BLaER1 treated with 17β-estradiol and CSF1 and Interleukin-3, amounts not matched to agents 10 nM and 100 nM (cell line): ENCODE data around the gene DCAF6.

Source experiments
- H3K27ac ChIP-seq, 11 experiments: shearing (Covaris generic); formaldehyde crosslinking; 2 replicates each; pipeline ENCODE4 v1.8.1; 2022
- H3K27me3 ChIP-seq, 11 experiments: shearing (Covaris generic); formaldehyde crosslinking; 2 replicates each; pipeline ENCODE4 v1.8.1; 2022
- H3K36me3 ChIP-seq, 11 experiments: shearing (Covaris generic); formaldehyde crosslinking; 2 replicates each; pipeline ENCODE4 v1.8.1; 2022
- H3K4me1 ChIP-seq, 10 experiments: shearing (Covaris generic); formaldehyde crosslinking; 2 replicates each; pipeline ENCODE4 v1.8.1; 2022
- H3K4me2 ChIP-seq, 11 experiments: shearing (Covaris generic); formaldehyde crosslinking; 2 replicates each; pipeline ENCODE4 v1.8.1; 2022
- H3K4me3 ChIP-seq, 10 experiments: shearing (Covaris generic); formaldehyde crosslinking; 2 replicates each; pipeline ENCODE4 v1.8.1; 2022
- H3K9ac ChIP-seq, 11 experiments: shearing (Covaris generic); formaldehyde crosslinking; 2 replicates each; pipeline ENCODE4 v1.8.1; 2022
- H3K9me3 ChIP-seq, 11 experiments: shearing (Covaris generic); formaldehyde crosslinking; replicated peaks in 1 of 11; 2 replicates each; pipeline ENCODE4 v1.8.1; 2022
- H4K20me1 ChIP-seq, 11 experiments: shearing (Covaris generic); formaldehyde crosslinking; 2 replicates each; pipeline ENCODE4 v1.8.1; 2022
- Cebpa-rat ChIP-seq, 11 experiments: shearing (Covaris generic); IDR thresholded peaks; 2 replicates each; pipeline ENCODE4 v1.8.1; 2022

Gene DCAF6

GRCh38 chr1:167968569-167968968, 32.1 kb downstream of the DCAF6 start:
- no peak overlapping the region for H3K9ac ChIP-seq
- TF ChIP-seq Cebpa-rat (IDR thresholded peaks at IDR 0.05): no peak
- no peaks in the 10 kb centered on the region for H3K27me3 ChIP-seq
- H3K4me1 ChIP-seq: peaks cover 0 to 6% (median 0%) of the 10 kb centered on the region in 10 experiments; a peak in 5 of 20 replicates
- peaks cover 27 to 87% (median 45%) of the 10 kb centered on the region in 11 experiments for H3K36me3 ChIP-seq
- H3K27ac ChIP-seq: no peak overlapping the region
- H3K4me2 ChIP-seq: no peak overlapping the region
- peaks cover 0 to 40% (median 0%) of the 10 kb centered on the region in 11 experiments; a peak in 3 of 22 replicates for H4K20me1 ChIP-seq
- peaks cover 0 to 8% (median 0%) of the 10 kb centered on the region in 11 experiments; a peak in 4 of 22 replicates for H3K9me3 ChIP-seq
- no peak overlapping the region for H3K4me3 ChIP-seq

DNA sequence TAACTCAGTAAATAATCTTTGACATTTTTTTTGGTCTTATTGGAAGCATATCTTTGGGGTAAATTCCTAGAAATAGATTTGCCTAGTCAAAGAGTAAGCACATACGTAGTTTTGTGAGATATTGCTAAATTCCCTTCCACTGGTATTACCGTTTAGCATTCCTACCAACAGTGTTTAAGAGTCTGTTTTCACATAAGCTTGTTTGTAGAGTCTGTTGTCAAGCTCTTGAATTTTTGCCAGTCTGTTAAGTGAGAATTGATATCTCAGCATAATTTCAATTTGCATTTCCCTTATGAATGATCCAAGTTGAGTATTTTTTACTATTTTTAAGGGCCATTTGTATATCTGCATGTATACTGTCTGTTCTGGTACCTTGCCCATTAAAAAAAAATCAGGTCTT, 37.3 kb downstream of the DCAF6 start:
- Histone ChIP-seq H3K9me3 (peaks cover 0 to 4% (median 0%) of the 10 kb centered on the region in 11 experiments; a peak in 2 of 22 replicates), H3K27me3 (no peaks in the 10 kb centered on the region), H3K27ac (no peak overlapping the region), H3K9ac (no peak overlapping the region), H3K4me3 (no peak overlapping the region), H3K4me1 (no peaks in the 10 kb centered on the region), H4K20me1 (peaks cover 0 to 29% (median 0%) of the 10 kb centered on the region in 11 experiments; a peak in 4 of 22 replicates), H3K36me3 (peaks cover 41 to 86% (median 57%) of the 10 kb centered on the region in 11 experiments), H3K4me2 (no peak overlapping the region)
- TF ChIP-seq Cebpa-rat (IDR thresholded peaks at IDR 0.05): no peak

GRCh38 chr1:167974698-167975097, 38.2 kb downstream of the DCAF6 start:
- no peaks in the 10 kb centered on the region for H3K27me3 ChIP-seq
- H3K27ac ChIP-seq: no peak overlapping the region
- H3K4me1 ChIP-seq: no peaks in the 10 kb centered on the region
- H3K36me3 ChIP-seq: peaks cover 44 to 90% (median 60%) of the 10 kb centered on the region in 11 experiments
- H4K20me1 ChIP-seq: peaks cover 0 to 29% (median 0%) of the 10 kb centered on the region in 11 experiments; a peak in 4 of 22 replicates
- H3K4me3 ChIP-seq: no peak overlapping the region
- H3K9me3 ChIP-seq: peaks cover 0 to 4% (median 0%) of the 10 kb centered on the region in 11 experiments; a peak in 2 of 22 replicates
- TF ChIP-seq Cebpa-rat (IDR thresholded peaks at IDR 0.05): no peak
- no peak overlapping the region for H3K4me2 ChIP-seq
- H3K9ac ChIP-seq: no peak overlapping the region

DNA sequence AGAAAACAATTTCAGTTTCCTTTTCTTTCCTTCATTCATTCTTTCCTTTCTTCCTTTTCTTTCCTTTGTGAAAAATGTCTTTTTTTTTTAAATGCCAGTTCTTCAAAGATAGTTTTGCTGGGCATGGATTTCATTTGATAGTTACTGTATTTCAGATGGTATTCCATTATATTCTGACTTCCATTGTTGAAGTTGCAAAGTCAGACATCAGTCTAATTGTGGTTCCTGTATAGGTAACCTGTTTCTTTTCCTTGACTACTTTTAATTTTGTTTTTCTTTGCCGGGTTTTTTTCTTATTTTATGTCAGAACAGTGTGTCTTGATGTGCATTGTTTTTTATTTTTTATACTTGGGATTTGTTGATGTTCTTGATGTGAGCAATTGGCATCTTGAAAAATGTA, 40.8 kb downstream of the DCAF6 start:
- Histone ChIP-seq H3K36me3 (peaks cover 59 to 92% (median 74%) of the 10 kb centered on the region in 11 experiments), H3K9me3 (peaks cover 0 to 13% (median 3%) of the 10 kb centered on the region in 11 experiments; a peak in 12 of 22 replicates), H4K20me1 (peaks cover 0 to 33% (median 0%) of the 10 kb centered on the region in 11 experiments; a peak in 4 of 22 replicates)

DNA sequence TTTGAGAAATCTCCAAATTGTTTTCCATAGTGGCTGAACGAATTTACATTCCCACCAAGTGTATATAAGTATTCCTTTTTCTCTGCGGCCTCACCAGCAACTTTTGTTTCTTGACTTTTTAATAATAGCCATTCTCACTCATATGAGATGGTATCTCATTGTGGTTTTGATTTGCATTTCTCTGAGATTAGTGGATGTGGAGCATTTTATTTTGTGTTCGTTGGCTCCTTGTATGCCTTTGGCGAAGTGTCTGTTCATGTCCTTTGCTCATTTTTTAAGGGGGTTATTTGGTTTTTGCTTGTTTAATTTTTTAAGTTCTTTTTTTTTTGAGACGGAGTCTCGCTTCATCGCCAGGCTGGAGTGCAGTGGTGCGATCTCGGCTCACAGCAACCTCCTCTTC, 45.5 kb downstream of the DCAF6 start:
- peaks cover 51 to 95% (median 69%) of the 10 kb centered on the region in 11 experiments for H3K36me3 ChIP-seq
- H3K4me2 ChIP-seq: no peak overlapping the region
- H3K4me3 ChIP-seq: no peak overlapping the region
- H3K4me1 ChIP-seq: no peaks in the 10 kb centered on the region
- no peak overlapping the region for H3K9ac ChIP-seq
- H4K20me1 ChIP-seq: peaks cover 0 to 45% (median 0%) of the 10 kb centered on the region in 11 experiments; a peak in 4 of 22 replicates
- H3K9me3 ChIP-seq: peaks cover 0 to 17% (median 9%) of the 10 kb centered on the region in 11 experiments; a peak in 12 of 22 replicates
- no peak for TF ChIP-seq Cebpa-rat (IDR thresholded peaks at IDR 0.05)
- no peak overlapping the region for H3K27ac ChIP-seq
- no peaks in the 10 kb centered on the region for H3K27me3 ChIP-seq

More for the DNA sequence above, 40.8 kb downstream of the DCAF6 start:
- Histone ChIP-seq H3K27ac (no peak overlapping the region), H3K9ac (no peak overlapping the region), H3K27me3 (no peaks in the 10 kb centered on the region), H3K4me3 (no peak overlapping the region), H3K4me2 (no peak overlapping the region), H3K4me1 (no peaks in the 10 kb centered on the region)
- TF ChIP-seq Cebpa-rat (IDR thresholded peaks at IDR 0.05): no peak

DNA sequence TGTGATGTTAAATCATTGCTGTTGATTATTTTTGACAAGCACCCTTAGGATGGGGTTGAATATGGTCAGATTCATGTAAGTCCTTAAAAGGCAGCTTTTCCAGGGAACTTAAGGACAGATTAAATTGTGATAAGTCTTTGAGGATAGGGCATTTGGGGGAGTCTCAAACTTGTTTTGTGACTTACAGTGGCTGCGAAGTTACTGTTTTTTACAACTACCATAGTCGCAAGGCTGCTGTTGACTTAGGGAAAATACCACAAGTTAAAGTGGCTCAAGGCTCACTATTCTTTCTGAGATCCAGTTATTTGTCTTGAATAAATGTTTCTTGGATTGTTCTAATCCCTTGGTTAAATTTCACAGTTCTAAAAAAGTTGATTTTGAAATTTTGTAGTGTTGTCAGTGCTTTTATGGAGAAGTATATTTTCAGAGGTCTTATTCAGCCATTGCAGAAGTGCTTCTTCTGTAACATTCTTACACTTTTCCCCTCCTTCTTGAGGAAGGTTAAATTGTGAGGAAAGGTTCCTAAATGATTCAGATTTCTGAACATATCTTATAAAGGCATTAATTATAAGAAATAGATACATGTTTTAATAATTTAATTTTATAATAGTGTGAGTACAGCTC, 47.4 kb downstream of the DCAF6 start:
- Histone ChIP-seq H3K36me3 (peaks cover 40 to 91% (median 52%) of the 10 kb centered on the region in 11 experiments; a peak in 21 of 22 replicates), H3K9me3 (peaks cover 0 to 17% (median 9%) of the 10 kb centered on the region in 11 experiments; a peak in 12 of 22 replicates), H3K4me1 (no peaks in the 10 kb centered on the region), H3K27ac (no peak overlapping the region), H3K4me2 (no peak overlapping the region), H3K27me3 (no peaks in the 10 kb centered on the region), H3K4me3 (no peak overlapping the region), H4K20me1 (peaks cover 0 to 41% (median 0%) of the 10 kb centered on the region in 11 experiments; a peak in 4 of 22 replicates), H3K9ac (no peak overlapping the region)
- no peak for TF ChIP-seq Cebpa-rat (IDR thresholded peaks at IDR 0.05)

DNA sequence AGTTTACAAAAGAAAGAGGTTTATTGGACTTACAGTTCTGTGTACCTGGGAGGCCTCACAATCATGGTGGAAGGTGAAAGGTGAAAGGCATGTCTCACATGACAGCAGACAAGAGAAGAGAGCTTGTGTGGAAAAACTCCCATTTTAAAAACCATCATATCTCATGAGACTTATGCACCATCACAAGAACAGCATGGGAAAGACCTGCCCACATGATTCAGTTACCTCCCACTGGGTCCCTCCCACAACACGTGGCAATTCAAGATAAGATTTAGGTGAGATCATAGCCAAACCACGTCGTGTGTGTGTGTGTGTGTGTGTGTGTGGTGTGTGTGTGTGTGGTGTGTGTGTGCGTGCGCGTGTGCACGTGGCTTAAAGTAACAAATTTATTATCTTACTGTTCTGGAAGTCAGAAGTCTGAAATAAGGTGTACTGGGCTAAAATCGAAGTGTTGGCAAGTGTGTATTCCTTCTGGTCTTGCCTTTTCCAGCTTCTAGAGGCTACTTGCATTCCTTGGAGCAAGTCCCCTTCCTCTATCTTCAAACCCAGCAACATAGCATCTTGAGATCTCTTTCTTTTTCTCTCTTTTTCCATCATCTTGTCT, 48.5 kb downstream of the DCAF6 start:
- H3K4me2 ChIP-seq: no peak overlapping the region
- no peak overlapping the region for H3K27ac ChIP-seq
- H3K9ac ChIP-seq: no peak overlapping the region
- peaks cover 0 to 41% (median 0%) of the 10 kb centered on the region in 11 experiments; a peak in 4 of 22 replicates for H4K20me1 ChIP-seq
- H3K4me1 ChIP-seq: no peaks in the 10 kb centered on the region
- TF ChIP-seq Cebpa-rat (IDR thresholded peaks at IDR 0.05): no peak
- H3K4me3 ChIP-seq: no peak overlapping the region
- H3K36me3 ChIP-seq: peaks cover 33 to 89% (median 45%) of the 10 kb centered on the region in 11 experiments; a peak in 21 of 22 replicates
- H3K27me3 ChIP-seq: no peaks in the 10 kb centered on the region
- peaks cover 0 to 17% (median 9%) of the 10 kb centered on the region in 11 experiments; a peak in 12 of 22 replicates for H3K9me3 ChIP-seq

DNA sequence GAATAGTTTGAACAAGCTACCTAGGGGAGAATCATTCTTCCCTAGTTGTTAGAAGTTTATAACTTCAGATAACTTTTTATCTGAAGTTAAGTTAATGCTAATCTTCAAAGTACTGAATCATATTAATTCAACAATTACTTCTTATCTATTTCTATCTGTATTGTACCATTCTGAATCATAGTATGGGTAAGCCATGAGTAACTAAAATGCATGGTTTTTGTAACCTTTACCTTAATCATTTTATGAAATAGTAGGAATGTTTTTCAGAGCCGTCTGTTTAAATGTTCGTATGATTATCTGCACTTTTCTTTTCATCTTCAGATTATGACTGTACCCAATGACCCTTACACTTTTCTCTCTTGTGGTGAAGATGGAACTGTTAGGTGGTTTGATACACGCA, 50.7 kb downstream of the DCAF6 start:
- Histone ChIP-seq H4K20me1 (peaks cover 0 to 32% (median 0%) of the 10 kb centered on the region in 11 experiments; a peak in 4 of 22 replicates), H3K4me2 (no peak overlapping the region)

DNA sequence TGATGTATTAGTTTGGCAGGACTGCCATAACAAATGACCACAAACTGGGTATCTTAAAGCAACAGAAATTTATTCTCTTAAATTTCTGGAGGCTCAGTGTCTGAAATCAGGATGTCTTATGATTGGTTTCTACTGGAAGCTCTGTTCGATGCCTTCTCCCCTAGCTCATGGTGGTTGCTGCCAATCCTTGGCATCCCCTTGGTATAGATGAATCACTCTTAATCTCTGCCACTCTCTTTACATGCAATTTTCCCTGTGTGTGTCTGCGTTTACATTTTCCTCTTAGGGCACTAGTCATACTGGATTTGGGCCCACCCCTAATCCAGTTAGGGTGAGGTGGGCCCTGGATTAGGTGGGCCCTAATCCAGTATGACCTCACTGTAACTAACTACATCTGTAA, 55.1 kb downstream of the DCAF6 start:
- Histone ChIP-seq H3K4me1 (no peaks in the 10 kb centered on the region), H3K9me3 (no peaks in the 10 kb centered on the region), H3K36me3 (peaks cover 22 to 82% (median 39%) of the 10 kb centered on the region in 11 experiments), H3K9ac (no peak overlapping the region), H3K4me2 (no peak overlapping the region), H4K20me1 (peaks cover 0 to 12% (median 0%) of the 10 kb centered on the region in 11 experiments; a peak in 3 of 22 replicates), H3K27me3 (no peaks in the 10 kb centered on the region), H3K4me3 (no peak overlapping the region), H3K27ac (no peak overlapping the region)
- no peak for TF ChIP-seq Cebpa-rat (IDR thresholded peaks at IDR 0.05)

More for the DNA sequence above, 50.7 kb downstream of the DCAF6 start:
- H3K36me3 ChIP-seq: peaks cover 19 to 81% (median 35%) of the 10 kb centered on the region in 11 experiments
- peaks cover 0 to 9% (median 3%) of the 10 kb centered on the region in 11 experiments; a peak in 10 of 22 replicates for H3K9me3 ChIP-seq
- no peak overlapping the region for H3K27ac ChIP-seq
- no peak overlapping the region for H3K9ac ChIP-seq
- TF ChIP-seq Cebpa-rat (IDR thresholded peaks at IDR 0.05): no peak
- H3K4me1 ChIP-seq: no peaks in the 10 kb centered on the region
- H3K27me3 ChIP-seq: no peaks in the 10 kb centered on the region
- no peak overlapping the region for H3K4me3 ChIP-seq
